Activated naive CD4-positive, alpha-beta T cell treated with anti-CD3 and anti-CD28 coated beads, Interleukin-2, amount 50 U/mL, for 16 hours (primary cell): ENCODE measurements around the gene GLTPD2.

Experiments used
- DNase-seq: peaks from one replicate; pipeline ENCODE4 v3.0.0-alpha.2; 2020

Gene GLTPD2

GRCh38 chr17:4788807-4789700, at the start of gene GLTPD2:
Gene GLTPD2, plus strand, starts transcription at chr17:4788964. Its CDS starts 48 bp downstream, at chr17:4789012.
- DNase-seq = no peak

GRCh38 chr17:4739122-4740024, 49.4 kb upstream of the GLTPD2 start, which contains the start of the genes CXCL16 and ZMYND15:
Gene CXCL16, minus strand, starts transcription at chr17:4739928. Its CDS starts 589 bp downstream, at chr17:4739339.
Gene ZMYND15, plus strand, starts transcription at chr17:4739833. Its CDS starts 716 bp downstream, at chr17:4740549.
- peak; percentile 58 for DNase-seq

- no peak for DNase-seq
These were observed 48.8 kb upstream of the GLTPD2 start for GRCh38 chr17:4740025-4740351.

- no peak for DNase-seq
These were observed 48.2 kb upstream of the GLTPD2 start for GRCh38 chr17:4740584-4740983.

GRCh38 chr17:4741544-4741943, 47.2 kb upstream of the GLTPD2 start:
- DNase-seq = no peak

GRCh38 chr17:4742133-4742532, 46.6 kb upstream of the GLTPD2 start:
- no peak for DNase-seq

GRCh38 chr17:4742629-4743028, 46.1 kb upstream of the GLTPD2 start:
- no peak for DNase-seq

- no peak for DNase-seq
These were observed 45.5 kb upstream of the GLTPD2 start for GRCh38 chr17:4743216-4743615.

- DNase-seq = no peak
These were observed 44.9 kb upstream of the GLTPD2 start for GRCh38 chr17:4743898-4744297.

GRCh38 chr17:4744999-4745969, 43.5 kb upstream of the GLTPD2 start:
- DNase-seq = no peak

- no peak for DNase-seq
These were observed 40.9 kb upstream of the GLTPD2 start for GRCh38 chr17:4747847-4748246.

GRCh38 chr17:4748686-4749085, 40.1 kb upstream of the GLTPD2 start:
- no peak for DNase-seq

GRCh38 chr17:4750606-4751005, 38.2 kb upstream of the GLTPD2 start:
- DNase-seq = no peak

- no peak for DNase-seq
These were observed 36.8 kb upstream of the GLTPD2 start for GRCh38 chr17:4751932-4752331.

- DNase-seq = no peak
These were observed 35.4 kb upstream of the GLTPD2 start for GRCh38 chr17:4753392-4753791.

GRCh38 chr17:4759776-4760236, 29.0 kb upstream of the GLTPD2 start:
- no peak for DNase-seq

- DNase-seq = no peak
These were observed 24.2 kb upstream of the GLTPD2 start for GRCh38 chr17:4764595-4764994.

GRCh38 chr17:4766201-4766600, 22.6 kb upstream of the GLTPD2 start:
- no peak for DNase-seq

- DNase-seq = no peak
These were observed 22.0 kb upstream of the GLTPD2 start for GRCh38 chr17:4766723-4767122.

GRCh38 chr17:4768298-4768697, 20.5 kb upstream of the GLTPD2 start:
- no peak for DNase-seq

GRCh38 chr17:4769628-4770027, 19.1 kb upstream of the GLTPD2 start:
- DNase-seq = no peak

- no peak for DNase-seq
These were observed 17.1 kb upstream of the GLTPD2 start, which contains the start of gene TM4SF5 for GRCh38 chr17:4771519-4772234. Gene TM4SF5, plus strand, starts transcription at chr17:4771886. Its CDS starts 37 bp downstream, at chr17:4771923.
